ENCODE data around the gene ABCA10.

Gene ABCA10

DNA sequence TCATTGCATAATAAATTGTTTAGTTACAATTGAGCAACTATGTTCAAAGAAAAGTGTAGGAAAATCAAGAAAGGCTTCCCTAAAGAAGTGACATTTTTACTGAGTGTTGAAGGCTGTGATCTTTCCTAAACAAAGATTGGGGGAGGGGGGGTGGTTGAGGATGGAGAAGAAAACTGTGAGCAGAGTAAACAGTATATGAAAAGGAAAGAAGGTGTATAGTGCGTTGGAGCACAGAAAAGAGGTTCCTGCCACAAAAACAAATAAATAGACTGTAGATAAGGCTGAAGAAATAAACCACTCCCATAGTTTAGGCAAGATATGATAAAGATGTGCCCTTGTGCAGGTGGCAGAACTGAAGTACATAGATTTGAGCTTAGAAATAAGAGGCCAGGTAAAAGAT lies 8.5 kb downstream of the ABCA10 start:
- no peaks in the 10 kb centered on the region for H3K27me3 ChIP-seq (ENCODE audit: low read length)
- no peak overlapping the region for H3K4me2 ChIP-seq (ENCODE audit: low read depth, low read length, poor library complexity, severe bottlenecking)
- H3K36me3 ChIP-seq (ENCODE audit: low read length) = no peaks in the 10 kb centered on the region
- H3K9me3 ChIP-seq (ENCODE audit: insufficient read depth, low read length) = no peaks in the 10 kb centered on the region
- H3K9me2 ChIP-seq (replicated peaks; ENCODE audit: insufficient read depth, low read length) = no peaks in the 10 kb centered on the region
- no peak overlapping the region for H3K4me3 ChIP-seq (ENCODE audit: insufficient read depth, low read length, poor library complexity, severe bottlenecking)
- H3F3A ChIP-seq (ENCODE audit: insufficient read depth) = no peaks in the 10 kb centered on the region
- no peak overlapping the region for H3K9ac ChIP-seq (ENCODE audit: low read length)
- H4K20me1 ChIP-seq (ENCODE audit: low read depth, low read length) = no peaks in the 10 kb centered on the region
- H2AFZ ChIP-seq (ENCODE audit: low read depth, low read length, severe bottlenecking) = no peak overlapping the region
- TF ChIP-seq, protein P1, sequence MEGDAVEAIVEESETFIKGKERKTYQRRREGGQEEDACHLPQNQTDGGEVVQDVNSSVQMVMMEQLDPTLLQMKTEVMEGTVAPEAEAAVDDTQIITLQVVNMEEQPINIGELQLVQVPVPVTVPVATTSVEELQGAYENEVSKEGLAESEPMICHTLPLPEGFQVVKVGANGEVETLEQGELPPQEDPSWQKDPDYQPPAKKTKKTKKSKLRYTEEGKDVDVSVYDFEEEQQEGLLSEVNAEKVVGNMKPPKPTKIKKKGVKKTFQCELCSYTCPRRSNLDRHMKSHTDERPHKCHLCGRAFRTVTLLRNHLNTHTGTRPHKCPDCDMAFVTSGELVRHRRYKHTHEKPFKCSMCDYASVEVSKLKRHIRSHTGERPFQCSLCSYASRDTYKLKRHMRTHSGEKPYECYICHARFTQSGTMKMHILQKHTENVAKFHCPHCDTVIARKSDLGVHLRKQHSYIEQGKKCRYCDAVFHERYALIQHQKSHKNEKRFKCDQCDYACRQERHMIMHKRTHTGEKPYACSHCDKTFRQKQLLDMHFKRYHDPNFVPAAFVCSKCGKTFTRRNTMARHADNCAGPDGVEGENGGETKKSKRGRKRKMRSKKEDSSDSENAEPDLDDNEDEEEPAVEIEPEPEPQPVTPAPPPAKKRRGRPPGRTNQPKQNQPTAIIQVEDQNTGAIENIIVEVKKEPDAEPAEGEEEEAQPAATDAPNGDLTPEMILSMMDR (IDR thresholded peaks at IDR 0.05; ENCODE audit: insufficient read depth, low read length, poor library complexity, severe bottlenecking) = no peak
- no peak for TF ChIP-seq EZH2phosphoT487 (conservative IDR thresholded peaks at IDR 0.05; ENCODE audit: low read length)
- no peak overlapping the region for H3K27ac ChIP-seq (ENCODE audit: low read depth, low read length)
- H3K79me2 ChIP-seq (ENCODE audit: insufficient read depth, low read length) = no peaks in the 10 kb centered on the region

DNA sequence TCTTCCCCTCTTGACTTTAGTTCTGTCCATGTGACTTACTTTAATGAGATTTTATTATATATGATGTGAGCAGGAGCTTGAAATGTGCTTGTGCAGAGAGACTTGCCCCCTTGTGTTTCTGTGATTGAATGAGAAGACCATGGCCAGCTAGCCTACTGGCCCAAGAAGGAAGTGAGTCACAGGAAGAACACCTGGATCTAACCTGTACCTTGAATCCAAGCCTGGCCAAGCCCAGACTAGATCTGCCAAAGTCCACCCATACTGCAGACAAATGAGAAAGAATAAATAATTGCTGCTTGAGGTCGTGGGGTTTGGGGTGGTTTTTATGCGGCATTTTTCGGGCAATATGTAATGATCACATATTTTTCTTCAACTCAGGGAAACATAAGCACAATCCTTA lies 9.6 kb downstream of the ABCA10 start:
- no peaks in the 10 kb centered on the region for H3K9me2 ChIP-seq (replicated peaks; ENCODE audit: insufficient read depth, low read length)
- no peaks in the 10 kb centered on the region for H3F3A ChIP-seq (ENCODE audit: insufficient read depth)
- no peak overlapping the region for H3K9ac ChIP-seq (ENCODE audit: low read length)
- no peak for TF ChIP-seq EZH2phosphoT487 (conservative IDR thresholded peaks at IDR 0.05; ENCODE audit: low read length)
- TF ChIP-seq, protein P1 (IDR thresholded peaks at IDR 0.05; ENCODE audit: insufficient read depth, low read length, poor library complexity, severe bottlenecking) = no peak
- H3K27ac ChIP-seq (ENCODE audit: low read depth, low read length) = no peak overlapping the region
- no peaks in the 10 kb centered on the region for H3K79me2 ChIP-seq (ENCODE audit: insufficient read depth, low read length)
- H3K9me3 ChIP-seq (ENCODE audit: insufficient read depth, low read length) = no peaks in the 10 kb centered on the region
- no peak overlapping the region for H3K4me3 ChIP-seq (ENCODE audit: insufficient read depth, low read length, poor library complexity, severe bottlenecking)
- no peaks in the 10 kb centered on the region for H3K36me3 ChIP-seq (ENCODE audit: low read length)
- no peaks in the 10 kb centered on the region for H3K27me3 ChIP-seq (ENCODE audit: low read length)
- no peak overlapping the region for H3K4me2 ChIP-seq (ENCODE audit: low read depth, low read length, poor library complexity, severe bottlenecking)
- H4K20me1 ChIP-seq (ENCODE audit: low read depth, low read length) = no peaks in the 10 kb centered on the region
- no peak overlapping the region for H2AFZ ChIP-seq (ENCODE audit: low read depth, low read length, severe bottlenecking)

DNA sequence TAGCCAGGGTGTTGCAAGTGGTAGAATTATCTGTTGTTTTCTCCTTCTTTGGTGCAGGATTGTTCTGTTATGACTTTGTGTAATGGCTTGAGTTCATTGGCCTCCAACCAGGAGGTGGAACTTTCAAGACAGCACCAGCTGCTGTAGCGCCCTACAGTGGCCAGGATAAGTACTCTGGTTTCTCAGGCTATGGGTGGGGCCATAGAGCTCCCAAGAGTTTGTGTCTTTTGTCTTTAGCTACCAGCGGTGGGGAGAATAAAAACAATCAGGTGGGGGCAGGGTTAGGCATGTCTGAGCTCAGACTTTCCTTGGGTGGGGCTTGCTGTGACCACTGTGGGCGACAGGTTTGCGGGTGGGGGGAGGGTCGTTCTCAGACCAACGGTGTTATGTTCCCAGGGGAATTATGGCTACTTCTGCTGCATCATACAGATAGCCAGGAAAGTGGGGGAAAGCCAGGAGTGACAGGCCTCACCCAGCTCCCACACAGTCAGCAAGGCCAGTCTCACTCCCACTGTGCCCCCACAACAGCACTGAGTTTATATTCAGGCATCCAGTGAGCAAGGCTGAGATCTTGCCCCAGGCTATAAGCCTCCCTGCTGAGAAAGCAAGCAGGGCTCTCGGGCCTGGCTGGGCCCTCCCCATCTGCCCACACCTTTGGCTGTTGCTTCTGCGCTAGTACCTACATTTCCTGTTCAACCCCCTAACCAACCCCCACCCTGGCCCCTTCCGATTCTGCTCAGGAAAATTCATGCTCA lies 15.4 kb downstream of the ABCA10 start:
- Histone ChIP-seq H3K27ac (ENCODE audit: low read depth, low read length) (no peak overlapping the region), H3F3A (ENCODE audit: insufficient read depth) (no peaks in the 10 kb centered on the region), H3K36me3 (ENCODE audit: low read length) (no peaks in the 10 kb centered on the region), H3K4me2 (ENCODE audit: low read depth, low read length, poor library complexity, severe bottlenecking) (no peak overlapping the region), H2AFZ (ENCODE audit: low read depth, low read length, severe bottlenecking) (no peak overlapping the region), H3K4me3 (ENCODE audit: insufficient read depth, low read length, poor library complexity, severe bottlenecking) (no peak overlapping the region), H3K9me2 (replicated peaks; ENCODE audit: insufficient read depth, low read length) (no peaks in the 10 kb centered on the region), H3K9me3 (ENCODE audit: insufficient read depth, low read length) (no peaks in the 10 kb centered on the region), H3K27me3 (ENCODE audit: low read length) (no peaks in the 10 kb centered on the region), H3K9ac (ENCODE audit: low read length) (no peak overlapping the region), H4K20me1 (ENCODE audit: low read depth, low read length) (no peaks in the 10 kb centered on the region), H3K79me2 (ENCODE audit: insufficient read depth, low read length) (no peaks in the 10 kb centered on the region)
- no peak for TF ChIP-seq EZH2phosphoT487 (conservative IDR thresholded peaks at IDR 0.05; ENCODE audit: low read length)
- TF ChIP-seq, protein P1 (IDR thresholded peaks at IDR 0.05; ENCODE audit: insufficient read depth, low read length, poor library complexity, severe bottlenecking) = no peak
